HG02798 (cell line): ENCODE measurements around the gene SYAP1.
"Not testable (repeated sequence)": the region's sequence is repeated elsewhere in the genome, so short reads cannot be mapped to it uniquely, and the experiment has no call there.

Source experiments
- ATAC-seq: cut with Tn5 transposase; IDR thresholded peaks from one replicate; pipeline ENCODE4 v1.9.1; 2021; ENCODE audit warnings: mild to moderate bottlenecking; ENCODE audit not compliant: unreplicated experiment, poor library complexity

SYAP1 gene, protein sequence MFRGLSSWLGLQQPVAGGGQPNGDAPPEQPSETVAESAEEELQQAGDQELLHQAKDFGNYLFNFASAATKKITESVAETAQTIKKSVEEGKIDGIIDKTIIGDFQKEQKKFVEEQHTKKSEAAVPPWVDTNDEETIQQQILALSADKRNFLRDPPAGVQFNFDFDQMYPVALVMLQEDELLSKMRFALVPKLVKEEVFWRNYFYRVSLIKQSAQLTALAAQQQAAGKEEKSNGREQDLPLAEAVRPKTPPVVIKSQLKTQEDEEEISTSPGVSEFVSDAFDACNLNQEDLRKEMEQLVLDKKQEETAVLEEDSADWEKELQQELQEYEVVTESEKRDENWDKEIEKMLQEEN

DNA sequence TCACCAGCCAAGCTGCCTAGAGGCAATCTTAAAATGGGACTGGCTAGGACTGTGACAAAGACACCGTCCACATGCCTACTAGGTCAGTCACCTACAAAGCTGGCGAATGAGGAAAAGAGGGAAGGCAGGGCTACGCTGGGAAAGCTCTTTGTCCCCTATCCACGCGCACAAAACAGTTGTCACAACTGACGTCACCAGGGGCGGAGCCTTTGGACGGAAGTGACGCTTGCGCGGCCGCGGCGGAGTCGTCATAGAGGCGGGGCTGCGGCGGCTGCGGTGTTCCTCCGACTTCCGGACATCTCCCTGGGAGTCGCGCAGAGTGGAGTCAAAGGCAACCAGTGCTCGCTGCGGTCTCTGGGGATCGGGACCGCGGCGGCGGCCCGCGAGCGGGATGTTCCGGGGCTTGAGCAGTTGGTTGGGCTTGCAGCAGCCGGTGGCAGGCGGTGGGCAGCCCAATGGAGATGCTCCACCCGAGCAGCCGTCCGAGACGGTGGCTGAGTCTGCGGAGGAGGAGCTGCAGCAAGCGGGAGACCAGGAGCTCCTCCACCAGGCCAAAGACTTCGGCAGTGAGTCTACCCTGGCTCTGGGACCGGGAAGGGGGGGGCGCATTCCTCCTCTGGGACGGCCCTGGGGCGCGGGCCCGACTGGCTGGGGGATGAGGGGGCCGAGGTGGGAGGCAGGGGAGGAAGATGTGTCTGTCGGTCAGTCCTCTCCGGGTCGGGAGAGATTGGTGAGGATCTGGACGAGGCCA is at the start of gene SYAP1:
TSS of gene SYAP1 (plus strand) at position 279 of the 751 bp plus-strand sequence. CDS start at position 392, 113 bp downstream.
- ATAC-seq = peak; percentile 99

- ATAC-seq = no peak
These were observed 48.4 kb upstream of the SYAP1 start for GRCh38 chrX:16671005-16671404.

DNA sequence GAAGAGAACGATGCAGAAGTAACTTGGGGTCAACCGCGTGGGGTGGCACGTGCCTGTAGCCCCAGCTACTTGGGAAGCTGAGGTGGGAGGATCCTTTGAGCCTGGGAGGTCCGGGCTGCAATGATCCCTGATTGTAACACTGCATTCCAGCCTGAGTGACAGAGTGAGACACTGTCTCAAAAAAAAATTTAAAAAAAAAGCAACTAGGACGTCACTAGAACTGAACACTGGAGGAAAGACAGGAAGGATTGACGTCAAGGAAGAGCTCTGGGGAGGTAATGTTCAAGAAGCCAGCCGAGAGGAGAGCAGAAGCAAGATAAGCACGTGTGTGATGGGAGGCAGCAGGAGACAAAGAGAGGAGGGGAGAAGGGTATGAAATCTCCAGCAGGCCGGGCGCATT is 40.7 kb upstream of the SYAP1 start:
- no peak for ATAC-seq

DNA sequence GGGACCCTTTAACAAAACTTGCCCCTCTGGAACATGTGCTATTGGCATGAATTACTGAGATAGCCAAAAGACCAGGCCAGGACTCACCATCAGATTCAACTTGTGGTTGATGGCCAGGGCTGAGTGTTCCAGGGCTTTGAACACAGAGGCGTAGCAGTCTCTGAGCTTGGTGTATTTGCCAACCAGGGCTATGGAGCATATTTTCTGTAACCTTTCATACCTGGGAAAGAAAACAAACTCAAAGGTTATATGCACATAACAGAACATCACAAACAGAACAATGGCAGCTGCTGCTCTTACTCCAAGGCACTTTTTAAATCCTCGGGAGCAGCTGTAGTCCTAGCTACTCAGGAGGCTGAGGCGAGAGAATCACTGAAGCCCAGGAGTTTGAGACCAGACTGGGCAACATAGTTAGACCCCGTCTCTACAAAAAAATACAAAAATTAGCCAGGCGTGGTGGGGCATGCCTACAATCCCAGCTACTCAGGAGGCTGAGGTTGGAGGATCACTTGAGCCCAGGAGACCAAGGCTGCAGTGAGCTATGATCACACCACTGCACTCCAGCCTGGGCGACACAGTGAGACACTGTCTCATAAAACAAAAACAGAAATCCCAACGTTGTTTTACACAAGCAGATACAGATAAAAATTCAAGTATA is 36.3 kb upstream of the SYAP1 start:
- no peak for ATAC-seq

DNA sequence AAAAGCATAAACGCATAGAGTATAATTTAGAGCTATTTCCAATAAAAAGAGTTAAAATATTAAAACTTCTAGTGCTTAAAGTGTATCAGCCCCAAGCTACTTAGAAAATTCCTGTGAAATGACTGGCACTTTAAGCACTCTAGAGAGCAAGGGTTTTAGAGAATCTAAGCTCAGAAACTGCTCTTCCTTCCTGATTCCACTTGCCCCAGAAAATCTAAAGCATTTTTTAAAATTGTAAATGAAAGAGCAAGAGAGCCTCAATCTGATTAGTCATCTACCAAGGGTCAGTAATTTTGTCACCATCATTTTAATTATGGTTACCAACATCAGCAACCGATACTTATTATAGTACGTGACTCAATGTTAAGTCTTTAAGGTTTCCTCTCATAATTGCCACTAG is 31.9 kb upstream of the SYAP1 start:
- ATAC-seq = no peak

DNA sequence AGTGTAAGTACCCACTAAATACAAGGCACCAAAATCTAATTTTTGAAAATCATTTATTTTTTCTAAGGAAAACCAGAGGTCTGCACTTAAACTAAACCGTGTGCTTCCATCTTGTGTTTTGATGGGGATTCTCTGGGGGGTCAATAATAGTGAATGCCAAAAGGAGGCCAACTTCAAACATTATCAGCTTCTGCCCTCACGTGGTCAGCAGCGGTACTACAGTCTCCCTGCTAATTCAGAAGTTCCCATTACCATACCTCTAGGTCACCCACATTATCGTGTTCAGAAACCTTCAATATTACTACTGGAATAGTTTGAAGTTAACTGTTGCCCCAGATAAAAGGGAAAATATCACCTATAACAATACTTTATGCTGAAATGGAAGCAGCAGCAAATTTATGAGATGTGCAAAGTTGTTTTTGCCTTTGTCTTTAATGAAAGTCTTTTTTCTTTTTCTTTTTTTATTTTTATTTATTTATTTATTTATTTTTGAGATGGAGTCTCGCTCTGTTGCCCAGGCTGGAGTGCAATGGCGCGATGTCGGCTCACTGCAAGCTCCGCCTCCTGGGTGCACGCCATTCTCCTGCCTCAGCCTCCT is 24.2 kb upstream of the SYAP1 start:
- ATAC-seq = peak; percentile 51

GRCh38 chrX:16696956-16697355 is 22.5 kb upstream of the SYAP1 start:
- ATAC-seq = no peak

- ATAC-seq = no peak
These were observed 20.0 kb upstream of the SYAP1 start for GRCh38 chrX:16699389-16699788.

GRCh38 chrX:16700734-16701133 is 18.7 kb upstream of the SYAP1 start:
- ATAC-seq = no peak

DNA sequence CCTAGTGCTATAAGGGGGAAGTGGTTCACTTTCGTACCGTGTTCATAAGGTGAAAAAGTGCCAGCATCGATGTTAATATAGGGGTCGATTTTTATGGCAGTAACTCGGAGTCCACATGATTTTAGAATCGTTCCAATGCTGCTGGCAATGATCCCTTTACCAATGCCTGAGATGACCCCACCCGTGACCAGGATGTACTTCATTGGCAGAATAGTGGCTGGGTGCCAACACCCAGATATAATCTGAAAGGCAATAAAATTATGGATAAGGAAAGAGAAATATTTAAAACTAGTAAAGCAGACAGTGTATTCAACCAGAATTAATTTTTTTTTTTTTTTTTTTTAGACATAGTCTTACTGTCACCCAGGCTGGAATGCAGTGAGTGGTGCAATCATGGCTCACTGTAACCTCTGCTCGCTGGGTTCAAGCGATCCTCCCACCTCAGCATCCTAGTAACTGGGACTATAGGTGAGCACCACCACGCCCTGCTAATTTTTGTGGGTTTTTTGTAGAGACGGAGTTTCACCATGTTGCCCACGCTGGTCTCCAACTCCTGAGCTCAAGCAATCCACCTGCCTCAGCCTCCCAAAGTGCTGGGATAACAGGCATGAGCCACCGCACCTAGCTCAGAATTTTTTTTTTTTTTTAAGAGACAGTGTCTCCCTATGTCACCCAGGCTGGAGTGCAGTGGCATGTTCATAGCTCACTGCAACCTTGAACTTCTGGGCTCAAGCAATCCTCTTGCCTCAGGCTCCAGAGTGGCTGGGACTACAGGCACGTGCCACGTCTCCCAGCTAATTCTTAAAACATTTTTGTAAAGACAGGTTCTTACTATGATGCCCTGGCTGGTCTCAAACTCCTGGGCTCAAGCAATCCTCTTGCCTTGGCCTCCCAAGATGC is 16.5 kb upstream of the SYAP1 start:
- no peak for ATAC-seq

DNA sequence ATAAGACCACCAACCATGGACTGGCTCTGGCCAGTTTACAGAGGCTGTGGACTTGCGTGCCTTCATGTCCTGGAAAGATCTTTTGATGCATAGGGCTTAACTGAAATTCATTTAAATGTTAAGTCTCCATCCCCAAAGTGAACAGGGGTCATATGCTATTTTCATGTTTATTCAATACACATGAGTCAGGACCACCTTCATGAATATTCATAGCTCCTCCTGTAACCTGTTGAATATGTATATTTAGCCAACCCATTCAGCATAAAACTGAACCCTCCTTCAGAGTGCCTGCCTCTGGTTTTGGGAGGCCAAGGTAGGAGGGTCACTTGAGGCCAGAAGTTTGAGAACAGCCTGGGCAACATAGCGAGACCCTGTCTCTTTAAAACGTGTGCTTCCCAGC is 14.0 kb upstream of the SYAP1 start:
- ATAC-seq = no peak

- no peak for ATAC-seq
These were observed 11.4 kb upstream of the SYAP1 start for GRCh38 chrX:16708016-16708415.

DNA sequence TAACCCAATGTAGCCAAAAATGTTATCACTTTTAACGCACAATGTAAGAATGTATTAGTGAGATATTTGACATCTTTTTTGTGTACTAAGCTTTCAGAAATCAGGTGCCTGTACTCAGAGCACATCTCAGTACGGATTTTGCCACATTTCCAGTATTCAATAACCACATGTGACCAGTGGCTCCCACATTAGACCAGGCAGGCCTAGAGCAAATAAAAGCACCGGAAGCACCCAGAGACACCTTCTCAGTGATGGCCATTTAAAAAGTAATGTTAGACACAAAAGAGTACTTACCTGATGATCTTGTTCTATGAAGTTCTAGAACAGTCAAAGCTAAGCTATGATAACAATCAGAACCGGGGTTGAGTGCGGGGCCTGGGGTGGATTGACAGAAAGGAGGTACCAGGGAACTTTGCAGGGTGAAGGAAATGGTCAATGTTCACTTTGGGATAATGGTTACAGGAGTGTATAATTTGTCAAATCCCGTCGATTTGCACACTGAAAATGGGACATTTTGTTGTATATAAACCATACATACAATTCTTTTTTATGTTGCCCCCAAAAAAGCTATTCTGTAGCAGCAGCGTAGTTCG is 8.1 kb upstream of the SYAP1 start:
- ATAC-seq = no peak

DNA sequence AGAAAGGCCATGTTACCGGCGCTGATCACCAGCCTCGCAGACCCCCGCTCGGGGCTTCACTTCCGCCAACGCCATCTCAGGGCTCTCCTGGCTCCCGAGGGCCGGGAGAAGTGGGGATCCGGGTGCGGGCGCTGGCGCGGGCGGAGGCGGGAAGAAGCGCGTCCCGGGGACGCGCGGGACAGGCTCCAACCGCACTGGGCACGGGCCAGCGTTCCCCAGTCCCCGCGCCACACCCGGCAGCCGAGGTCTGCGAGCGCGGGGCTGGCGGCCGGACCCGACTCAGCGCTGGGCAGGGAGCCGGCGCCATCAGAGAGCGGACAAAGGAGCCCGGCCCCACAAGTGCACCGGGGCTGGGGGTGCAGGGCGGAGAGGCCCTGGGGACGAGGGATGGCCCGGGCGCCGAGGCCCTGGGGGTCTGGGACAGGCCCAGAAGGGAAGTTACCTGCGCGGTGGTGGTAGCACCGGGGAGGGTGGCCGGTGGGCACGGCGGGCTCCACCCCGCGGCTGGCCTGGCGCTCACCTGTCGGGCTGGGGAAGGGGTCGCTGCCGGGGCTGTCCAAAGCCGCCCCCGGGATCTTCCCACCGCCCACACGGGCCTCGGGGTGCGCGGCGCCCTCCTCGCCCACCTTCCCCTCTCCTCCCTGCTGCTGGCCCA is 7.4 kb upstream of the SYAP1 start:
- ATAC-seq = peak; percentile 31

DNA sequence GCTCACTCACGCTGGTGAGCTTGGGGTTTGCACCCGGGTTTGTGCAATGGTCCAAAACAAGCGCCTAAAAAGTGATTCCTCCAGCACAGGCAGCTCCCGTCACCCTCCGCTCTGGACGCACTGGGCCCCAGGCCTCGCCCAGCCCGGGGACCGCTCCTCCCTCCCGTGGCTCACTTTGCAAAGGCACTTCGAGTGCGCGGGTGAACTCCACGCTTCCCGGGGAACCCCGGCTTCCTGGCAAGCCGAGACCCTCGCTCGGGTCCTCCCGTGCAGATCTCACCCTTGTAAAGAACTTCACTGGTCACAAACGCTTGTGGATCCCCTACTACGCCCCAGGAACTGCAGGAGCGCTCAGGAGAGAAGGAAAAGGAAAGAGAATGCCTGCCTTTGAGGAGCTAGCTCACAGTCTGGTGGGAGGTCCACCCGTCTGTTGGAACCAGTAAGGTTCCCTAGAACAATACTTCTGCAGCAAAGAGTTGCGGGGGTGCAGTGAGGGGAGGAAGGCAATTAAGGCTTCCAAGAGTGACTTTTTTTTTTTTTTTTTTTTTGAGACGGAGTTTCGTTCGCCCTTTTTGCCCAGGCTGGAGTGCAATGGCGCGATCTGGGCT is 6.8 kb upstream of the SYAP1 start, which contains the start of gene CTPS2:
TSS of gene CTPS2 (minus strand) at position 122 of the 608 bp plus-strand sequence. CDS start 9,767 bp downstream, outside the sequence.
- peak; percentile 92 for ATAC-seq

DNA sequence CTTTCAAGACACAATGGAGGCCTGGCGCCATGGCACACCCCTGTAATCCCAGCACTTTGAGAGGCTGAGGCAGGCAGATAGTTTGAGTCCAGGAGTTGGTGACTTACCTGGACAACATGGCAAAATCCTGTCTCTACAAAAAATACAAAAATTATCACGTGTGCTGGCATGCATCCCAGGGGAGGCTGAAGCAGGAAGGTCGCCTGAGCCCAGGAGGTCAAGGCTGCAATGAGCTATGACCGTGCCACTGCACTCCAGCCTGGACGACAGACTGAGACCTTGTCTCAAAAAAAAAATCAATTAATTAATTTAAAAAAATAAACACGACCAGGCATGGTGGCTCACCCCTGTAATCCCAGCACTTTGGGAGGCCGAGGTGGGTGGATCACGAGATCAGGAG is 4.9 kb upstream of the SYAP1 start:
- no peak for ATAC-seq

DNA sequence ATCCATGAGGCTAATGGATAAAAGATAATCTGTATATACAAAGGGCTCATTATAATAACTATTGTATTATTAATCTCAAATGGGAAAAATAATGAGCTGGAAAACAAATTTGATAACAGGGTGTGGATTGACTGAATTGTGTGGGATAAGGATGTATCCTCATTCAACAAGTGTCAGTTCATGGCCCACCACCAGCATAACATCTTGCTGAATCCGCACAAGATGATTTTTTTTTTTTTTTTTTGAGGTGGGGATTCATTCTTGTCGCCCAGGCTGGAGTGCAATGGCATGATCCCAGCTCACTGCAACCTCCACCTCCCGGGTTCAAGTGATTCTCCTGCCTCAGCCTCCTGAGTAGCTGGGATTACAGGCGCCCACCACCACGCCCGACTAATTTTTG is 3.8 kb upstream of the SYAP1 start:
- not testable (repeated sequence) for ATAC-seq

GRCh38 chrX:16716451-16716850 is 3.0 kb upstream of the SYAP1 start:
- not testable (repeated sequence) for ATAC-seq
